Spleen (tissue), 11 donors: ENCODE results near the gene TRIM41. TPM values are rescaled to one million over a fixed set of nuclear protein-coding genes. Genes with fewer than 3 reads are reported as not detected.

Source experiments
- DNase-seq: peaks from one replicate; pipeline ENCODE4 v3.0.0-alpha.2; 2020
- H3K27ac ChIP-seq, 8 donors: fragments of 200-600 bp; sonication (generic) in 7 of 8; 1 replicate in 4 of 8; 2 replicates in 4 of 8; pipeline versions ENCODE4 v1.5.0 to v1.8.0; 2016 to 2021; ENCODE audit warnings: inconsistent platforms in 4 of 8, mild to moderate bottlenecking in 4 of 8, moderate library complexity in 1 of 8
- H3K27me3 ChIP-seq, 7 donors: fragments of 200-600 bp; sonication (generic) in 6 of 7; replicated peaks in 1 of 7; 1 replicate in 4 of 7; 2 replicates in 3 of 7; pipeline versions ENCODE4 v1.5.0 to v1.8.0; 2016 to 2021; ENCODE audit warnings: inconsistent platforms in 3 of 7, mild to moderate bottlenecking in 1 of 7
- H3K36me3 ChIP-seq, 6 donors: fragments of 200-600 bp; sonication (generic) in 5 of 6; 1 replicate in 4 of 6; 2 replicates in 2 of 6; pipeline versions ENCODE4 v1.5.0 to v1.8.0; 2016 to 2021; ENCODE audit warnings: inconsistent platforms in 2 of 6
- H3K4me1 ChIP-seq, 6 donors: fragments of 200-600 bp; sonication (generic) in 5 of 6; 1 replicate in 3 of 6; 2 replicates in 3 of 6; pipeline versions ENCODE4 v1.5.0 to v1.8.0; 2016 to 2021; ENCODE audit warnings: inconsistent platforms in 3 of 6
- H3K4me3 ChIP-seq, 8 donors: fragments of 200-600 bp; sonication (generic) in 7 of 8; 1 replicate in 4 of 8; 2 replicates in 4 of 8; pipeline versions ENCODE4 v1.5.0 to v1.8.0; 2016 to 2021; ENCODE audit warnings: inconsistent platforms in 4 of 8, mild to moderate bottlenecking in 4 of 8, moderate library complexity in 2 of 8
- H3K9me3 ChIP-seq, 8 donors: fragments of 200-600 bp; sonication (generic) in 7 of 8; 1 replicate in 4 of 8; 2 replicates in 4 of 8; pipeline versions ENCODE4 v1.5.0 to v1.8.0; 2016 to 2021; ENCODE audit warnings: inconsistent platforms in 4 of 8
- CTCF ChIP-seq, 11 experiments: fragments of 200-600 bp in 7 of 11; fragments of 450-650 bp in 4 of 11; sonication (generic) in 4 of 11; IDR thresholded peaks in 8 of 11; conservative IDR thresholded peaks in 3 of 11; 1 replicate in 7 of 11; 2 replicates in 4 of 11; pipeline versions ENCODE4 v1.4.0 to v1.8.0; 2016 to 2021; ENCODE audit warnings: antibody characterized with exemption in 11 of 11, inconsistent platforms in 4 of 11, mild to moderate bottlenecking in 1 of 11
- POLR2A ChIP-seq, 3 donors: fragments of 450-650 bp; IDR thresholded peaks; one replicate each; pipeline ENCODE4 v1.5.1; 2017; ENCODE audit warnings: antibody characterized with exemption in 3 of 3, mild to moderate bottlenecking in 1 of 3
- POLR2AphosphoS5 ChIP-seq, 3 donors: sonication (generic); formaldehyde crosslinking; IDR thresholded peaks; one replicate each; pipeline ENCODE4 v1.5.1; 2017; ENCODE audit warnings: antibody characterized with exemption in 3 of 3
- WGBS, 5 donors: extraction: QIAGEN DNeasy Blood & Tissue Kit in 3 of 5; methylation state at CpG; one replicate each; pipeline versions ENCODE4 v1.1.5 to v1.1.7; 2013 to 2018; 5-methylcytosine and 5-hydroxymethylcytosine counted together
- intact Hi-C: fragments of 100-400 bp; cut with DNase I; formaldehyde crosslinking; loops from one replicate; pipeline ENCODE4 v1.15.0; 2023; ENCODE audit warnings: low total_unique reads
- polyA plus RNA-seq, 3 donors: library from polyadenylated mRNA; stranded (reverse); fragments of 200-250 nt; gene quantifications; one replicate each; pipeline ENCODE4 v1.2.1, GENCODE V29; 2013
- total RNA-seq, 7 donors: library from RNA; depleted of rRNA in 3 of 7; stranded (reverse); fragments of >200 nt in 3 of 7; fragmentation: NEBNext Ultra II Directional in 4 of 7; extraction: Animal tissue kit (Norgen Biotek cat#: 25700) in 4 of 7; gene quantifications; one replicate each; pipeline versions ENCODE4 v1.1.0 to v1.2.1, GENCODE V29; 2016 to 2021
- donor health status: healthy with polysubstance abuse.
- donor health status: DM: no; HTN: no; CAD: no; lungs with moderate emphysema.
- donor health status: DM: no; HTN: no; CAD: no.
- donor health status: Bipolar disorder and iron deficiency.
- donor health status: healthy.
- donor health status: DM: no; HTN: no; CAD: no.
- donor health status: DM: yes; HTN: yes; CAD: no.

TRIM41 gene
- total and polyA plus RNA-seq, 10 donors = 12.5 to 34.1 (median 24.6) TPM

- H3K27me3 ChIP-seq = no peaks in the 10 kb centered on the region
- H3K4me3 ChIP-seq = no peak overlapping the region
- H3K27ac ChIP-seq = peak overlapping the region in 3 of 8 donors; percentile 4 to 31 (median 27)
- H3K9me3 ChIP-seq = no peaks in the 10 kb centered on the region
- intact Hi-C loops = no loop called here
- TF ChIP-seq POLR2AphosphoS5 (IDR thresholded peaks at IDR 0.05) = peak in 1 of 3 donors; percentile 48
- TF ChIP-seq CTCF (IDR thresholded peaks at IDR 0.05 in 8 of 11, conservative IDR thresholded peaks at IDR 0.05 in 3 of 11) = no peak
- DNase-seq = no peak
- H3K4me1 ChIP-seq = peaks cover 0 to 37% (median 6%) of the 10 kb centered on the region in 6 donors
- peaks cover 15 to 100% (median 96%) of the 10 kb centered on the region in 6 donors for H3K36me3 ChIP-seq
- 80 to 88% (median 84%) methylated on average over 5 of the region's 5 CpGs for WGBS, 5 donors
These were observed 12.2 kb downstream of the TRIM41 start for GRCh38 chr5:181235323-181235688.

GRCh38 chr5:181235689-181236366 lies 12.7 kb downstream of the TRIM41 start:
- Histone ChIP-seq H3K4me3 (no peak overlapping the region), H3K27ac (peak overlapping the region in 2 of 8 donors; percentile 4 to 27), H3K27me3 (no peaks in the 10 kb centered on the region), H3K9me3 (no peaks in the 10 kb centered on the region), H3K4me1 (peaks cover 0 to 42% (median 11%) of the 10 kb centered on the region in 6 donors), H3K36me3 (peaks cover 15 to 100% (median 97%) of the 10 kb centered on the region in 6 donors)
- TF ChIP-seq CTCF (IDR thresholded peaks at IDR 0.05 in 8 of 11, conservative IDR thresholded peaks at IDR 0.05 in 3 of 11) (no peak), POLR2A (IDR thresholded peaks at IDR 0.05) (no peak), POLR2AphosphoS5 (IDR thresholded peaks at IDR 0.05) (no peak)
- no peak for DNase-seq
- 73 to 82% (median 76%) methylated on average over 5 of the region's 5 CpGs for WGBS, 5 donors
- intact Hi-C loops = no loop called here

GRCh38 chr5:181236471-181236870 lies 13.4 kb downstream of the TRIM41 start:
- no peak overlapping the region for H3K4me3 ChIP-seq
- WGBS, 5 donors = 85 to 97% (median 90%) methylated on average over 6 of the region's 6 CpGs
- no peaks in the 10 kb centered on the region for H3K27me3 ChIP-seq
- no peak for DNase-seq
- intact Hi-C loops = no loop called here
- H3K36me3 ChIP-seq = peaks cover 15 to 100% (median 97%) of the 10 kb centered on the region in 6 donors
- no peak overlapping the region for H3K27ac ChIP-seq
- no peaks in the 10 kb centered on the region for H3K9me3 ChIP-seq
- no peak for TF ChIP-seq POLR2A (IDR thresholded peaks at IDR 0.05)
- no peak for TF ChIP-seq POLR2AphosphoS5 (IDR thresholded peaks at IDR 0.05)
- TF ChIP-seq CTCF (IDR thresholded peaks at IDR 0.05 in 8 of 11, conservative IDR thresholded peaks at IDR 0.05 in 3 of 11) = no peak
- peaks cover 4 to 49% (median 17%) of the 10 kb centered on the region in 6 donors for H3K4me1 ChIP-seq

- Histone ChIP-seq H3K4me3 (no peak overlapping the region), H3K27me3 (no peaks in the 10 kb centered on the region), H3K27ac (peak overlapping the region in 1 of 8 donors; percentile 16), H3K36me3 (peaks cover 15 to 100% (median 98%) of the 10 kb centered on the region in 6 donors), H3K9me3 (no peaks in the 10 kb centered on the region), H3K4me1 (peaks cover 10 to 55% (median 24%) of the 10 kb centered on the region in 6 donors)
- no peak for TF ChIP-seq POLR2AphosphoS5 (IDR thresholded peaks at IDR 0.05)
- TF ChIP-seq POLR2A (IDR thresholded peaks at IDR 0.05) = no peak
- TF ChIP-seq CTCF (IDR thresholded peaks at IDR 0.05 in 8 of 11, conservative IDR thresholded peaks at IDR 0.05 in 3 of 11) = no peak
- DNase-seq = no peak
- WGBS, 5 donors = 86 to 96% (median 90%) methylated on average over 10 of the region's 10 CpGs
- intact Hi-C loops = no loop called here
These were observed 14.0 kb downstream of the TRIM41 start for GRCh38 chr5:181236954-181237641.
